Loucy (cell line): ENCODE results near the gene RPL15.

Experiments
- H2AFZ ChIP-seq: fragments of 200-600 bp; sonication (generic); 2 replicates; pipeline ENCODE4 v1.6.0; 2016; ENCODE audit warnings: antibody characterized with exemption, mild to moderate bottlenecking, low read length, moderate library complexity
- H3F3A ChIP-seq: fragments of 200-600 bp; 2 replicates; pipeline ENCODE4 v1.6.0; 2016; ENCODE audit warnings: antibody characterized with exemption, low read depth, mild to moderate bottlenecking
- H3K27me3 ChIP-seq: fragments of 200-600 bp; sonication (generic); 2 replicates; pipeline ENCODE4 v1.6.1; 2014; ENCODE audit warnings: low read length, mild to moderate bottlenecking; ENCODE audit not compliant: insufficient read depth, poor library complexity, severe bottlenecking
- H3K36me3 ChIP-seq: fragments of 200-600 bp; sonication (generic); 2 replicates; pipeline ENCODE4 v1.6.1; 2016; ENCODE audit warnings: low read length; ENCODE audit not compliant: insufficient read depth
- H3K4me1 ChIP-seq: fragments of 200-600 bp; sonication (generic); 2 replicates; pipeline ENCODE4 v1.5.1; 2014; ENCODE audit warnings: low read length, mild to moderate bottlenecking; ENCODE audit not compliant: insufficient read depth, poor library complexity, severe bottlenecking
- H3K4me2 ChIP-seq: fragments of 200-600 bp; sonication (generic); 2 replicates; pipeline ENCODE4 v1.6.0; 2014; ENCODE audit warnings: antibody characterized with exemption, low read length, low read depth, mild to moderate bottlenecking; ENCODE audit not compliant: poor library complexity, severe bottlenecking
- H3K4me3 ChIP-seq: fragments of 200-600 bp; sonication (generic); 2 replicates; pipeline ENCODE4 v1.5.1; 2014; ENCODE audit warnings: low read length, mild to moderate bottlenecking, mixed read lengths; ENCODE audit not compliant: poor library complexity, severe bottlenecking
- H3K79me2 ChIP-seq: fragments of 200-600 bp; sonication (generic); 2 replicates; pipeline ENCODE4 v1.6.1; 2014; ENCODE audit warnings: low read length; ENCODE audit not compliant: insufficient read depth
- H3K9ac ChIP-seq: fragments of 200-600 bp; sonication (generic); 2 replicates; pipeline ENCODE4 v1.6.0; 2014; ENCODE audit warnings: mild to moderate bottlenecking, low read depth, low read length, moderate library complexity; ENCODE audit not compliant: poor library complexity, severe bottlenecking
- H3K9me2 ChIP-seq: fragments of 200-600 bp; sonication (generic); replicated peaks from 2 replicates; pipeline ENCODE4 v1.6.1; 2016; ENCODE audit warnings: low read depth, low read length, mixed read lengths
- H3K9me3 ChIP-seq: fragments of 200-600 bp; sonication (generic); 2 replicates; pipeline ENCODE4 v1.6.1; 2014; ENCODE audit warnings: mild to moderate bottlenecking, antibody characterized with exemption, low read length, low read depth; ENCODE audit not compliant: insufficient read depth
- H4K20me1 ChIP-seq: fragments of 200-600 bp; sonication (generic); 2 replicates; pipeline ENCODE4 v1.6.0; 2014; ENCODE audit warnings: antibody characterized with exemption, low read length, mild to moderate bottlenecking; ENCODE audit not compliant: insufficient read depth, poor library complexity, severe bottlenecking
- CTCF ChIP-seq: fragments of 200-600 bp; sonication (generic); conservative IDR thresholded peaks from 2 replicates; pipeline ENCODE4 v1.5.1; 2014; ENCODE audit warnings: mild to moderate bottlenecking, antibody characterized with exemption, low read length
- EZH2phosphoT487 ChIP-seq: fragments of 200-600 bp; IDR thresholded peaks from 2 replicates; pipeline ENCODE4 v1.6.1; 2018; ENCODE audit warnings: antibody characterized with exemption, mild to moderate bottlenecking, moderate library complexity, borderline replicate concordance

The RPL15 gene

DNA sequence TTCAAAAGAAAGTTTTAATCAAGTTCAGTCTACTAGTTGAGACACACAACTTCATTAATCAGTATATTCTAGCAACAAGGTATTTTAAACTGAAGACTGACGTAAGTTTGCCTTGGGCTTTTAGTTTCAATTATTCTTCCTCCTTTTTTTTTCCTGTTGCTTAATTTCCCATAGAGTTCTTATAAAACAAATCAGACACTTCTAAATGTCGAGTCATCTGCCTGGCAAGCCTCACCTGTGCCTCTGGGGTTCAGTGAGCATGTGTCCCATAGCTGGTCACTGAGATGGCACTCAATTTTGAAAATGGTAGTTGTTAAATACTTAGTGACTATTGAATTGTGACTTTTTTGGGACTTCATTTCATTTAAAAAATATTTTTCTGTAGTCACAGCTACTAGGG, 27.5 kb upstream of the RPL15 start:
- H3K9me3 ChIP-seq = no peaks in the 10 kb centered on the region
- no peak overlapping the region for H2AFZ ChIP-seq
- H3K4me1 ChIP-seq = no peaks in the 10 kb centered on the region
- no peaks in the 10 kb centered on the region for H3K27me3 ChIP-seq
- TF ChIP-seq EZH2phosphoT487 (no peak), CTCF (no peak)
- no peak overlapping the region for H3K4me2 ChIP-seq
- H3K79me2 ChIP-seq = peaks cover 60% of the 10 kb centered on the region
- no peak overlapping the region for H3K4me3 ChIP-seq
- H3K9me2 ChIP-seq = no peaks in the 10 kb centered on the region
- H4K20me1 ChIP-seq = peaks cover 42% of the 10 kb centered on the region
- H3F3A ChIP-seq = no peaks in the 10 kb centered on the region
- H3K9ac ChIP-seq = no peak overlapping the region
- H3K36me3 ChIP-seq = peaks cover 72% of the 10 kb centered on the region; the same call in 1 of the 2 replicates

GRCh38 chr3:23889950-23890349, 27.0 kb upstream of the RPL15 start:
- H3K4me1 ChIP-seq = no peaks in the 10 kb centered on the region
- H2AFZ ChIP-seq = no peak overlapping the region
- H3K79me2 ChIP-seq = peaks cover 54% of the 10 kb centered on the region
- no peak overlapping the region for H3K4me2 ChIP-seq
- H3K9ac ChIP-seq = no peak overlapping the region
- no peaks in the 10 kb centered on the region for H3K9me3 ChIP-seq
- H3K27me3 ChIP-seq = no peaks in the 10 kb centered on the region
- H3K36me3 ChIP-seq = peaks cover 74% of the 10 kb centered on the region; the same call in 1 of the 2 replicates
- TF ChIP-seq CTCF (no peak), EZH2phosphoT487 (no peak)
- peaks cover 37% of the 10 kb centered on the region for H4K20me1 ChIP-seq
- no peak overlapping the region for H3K4me3 ChIP-seq
- H3F3A ChIP-seq = no peaks in the 10 kb centered on the region
- H3K9me2 ChIP-seq = no peaks in the 10 kb centered on the region

GRCh38 chr3:23894254-23895061, 22.5 kb upstream of the RPL15 start:
- no peaks in the 10 kb centered on the region; the same call in 1 of the 2 replicates for H3K9me3 ChIP-seq
- no peaks in the 10 kb centered on the region for H3F3A ChIP-seq
- no peak for TF ChIP-seq CTCF
- TF ChIP-seq EZH2phosphoT487 = no peak
- H3K9me2 ChIP-seq = no peaks in the 10 kb centered on the region
- no peak overlapping the region for H3K4me2 ChIP-seq
- no peak overlapping the region for H3K9ac ChIP-seq
- peaks cover 13% of the 10 kb centered on the region; the same call in 1 of the 2 replicates for H3K79me2 ChIP-seq
- H3K4me3 ChIP-seq = no peak overlapping the region
- no peaks in the 10 kb centered on the region for H3K4me1 ChIP-seq
- H4K20me1 ChIP-seq = peaks cover under 1% of the 10 kb centered on the region
- H2AFZ ChIP-seq = no peak overlapping the region
- H3K36me3 ChIP-seq = peaks cover 57% of the 10 kb centered on the region; the same call in 1 of the 2 replicates
- H3K27me3 ChIP-seq = no peaks in the 10 kb centered on the region
